GM18502 (cell line): ENCODE results near the gene ST3GAL3.

Experiments used
- ATAC-seq: cut with Tn5 transposase; IDR thresholded peaks from one replicate; pipeline ENCODE4 v1.9.1; 2021; ENCODE audit warnings: mild to moderate bottlenecking; ENCODE audit not compliant: unreplicated experiment, poor library complexity

The ST3GAL3 gene

DNA sequence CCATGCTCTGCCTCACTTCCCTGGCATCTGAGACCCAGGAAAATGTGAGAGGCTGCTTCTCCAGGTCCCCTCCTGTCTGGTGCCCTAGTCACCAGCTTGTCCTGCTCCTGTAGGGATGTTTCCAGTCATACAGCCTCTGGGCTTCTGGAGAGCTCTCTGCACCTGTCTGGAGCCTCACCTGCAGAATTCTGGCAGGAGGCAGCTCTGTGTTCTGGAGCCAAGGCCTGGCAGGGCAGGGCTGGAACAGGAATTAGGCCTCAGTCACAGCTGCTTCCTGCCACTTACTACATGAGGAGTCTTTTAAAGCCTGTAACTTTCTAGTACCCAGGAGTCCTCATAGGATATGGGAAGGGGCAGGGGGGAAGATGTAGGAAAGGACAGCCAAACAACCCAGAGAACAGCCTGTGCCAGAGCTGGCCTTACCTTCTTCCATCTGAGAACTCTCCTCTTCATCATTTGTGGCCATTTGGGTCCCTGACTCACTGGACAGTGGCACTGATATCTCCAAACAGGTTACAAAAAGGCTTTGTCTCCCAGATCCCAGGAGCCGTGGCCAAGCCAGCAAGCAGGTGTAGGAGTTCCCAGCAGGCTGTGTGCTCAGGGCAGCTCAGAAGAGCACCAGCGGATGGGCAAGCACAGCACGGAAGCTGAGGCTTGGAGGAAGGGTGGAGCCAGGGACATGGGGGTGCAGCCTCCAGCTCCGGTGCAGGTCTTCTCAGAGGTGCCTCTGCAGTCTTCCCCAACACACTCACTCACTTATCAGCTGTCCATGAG is 194.9 kb downstream of the ST3GAL3 start:
- no peak for ATAC-seq

- no peak for ATAC-seq
These were observed 197.6 kb downstream of the ST3GAL3 start for GRCh38 chr1:43904660-43905551.

DNA sequence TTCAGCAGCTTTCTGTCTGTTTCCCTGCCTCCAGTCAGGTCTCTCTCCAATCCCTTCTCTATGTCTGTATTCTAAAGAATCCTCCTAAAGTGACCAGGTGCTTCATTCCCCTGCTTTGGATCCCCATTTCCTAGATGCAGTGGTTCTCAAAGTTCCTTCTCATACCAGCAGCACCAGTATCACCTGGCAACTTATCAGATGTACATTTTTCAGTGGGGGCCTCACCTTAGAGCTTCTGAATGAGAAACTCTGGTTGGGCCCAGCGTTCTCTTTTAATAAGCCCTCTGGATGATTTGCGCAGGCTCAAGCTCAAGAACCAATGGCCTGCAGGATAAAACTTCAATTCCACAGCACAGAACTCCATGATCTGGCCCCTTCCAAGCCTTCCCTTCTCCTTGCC is 200.9 kb downstream of the ST3GAL3 start:
- no peak for ATAC-seq

DNA sequence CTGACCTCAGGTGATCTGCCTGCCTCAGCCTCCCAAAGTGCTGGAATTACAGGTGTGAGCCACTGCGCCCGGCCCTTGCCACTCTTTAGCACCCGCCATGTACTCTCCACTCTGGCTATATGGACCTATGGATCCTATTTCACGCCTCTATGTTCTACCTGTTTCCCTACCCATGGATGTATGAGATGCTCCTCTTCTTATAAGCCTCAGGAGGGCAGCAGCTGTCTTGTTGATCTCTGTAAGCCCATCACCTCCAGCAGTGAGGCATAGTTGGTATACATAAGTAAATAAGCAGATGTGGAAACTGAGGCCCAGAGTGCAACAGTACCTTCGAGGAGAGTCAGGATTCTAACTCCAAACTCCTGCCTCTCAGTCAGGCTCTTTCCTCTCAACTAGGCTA is 201.5 kb downstream of the ST3GAL3 start:
- no peak for ATAC-seq

- no peak for ATAC-seq
These were observed 203.0 kb downstream of the ST3GAL3 start for GRCh38 chr1:43910343-43910742.

DNA sequence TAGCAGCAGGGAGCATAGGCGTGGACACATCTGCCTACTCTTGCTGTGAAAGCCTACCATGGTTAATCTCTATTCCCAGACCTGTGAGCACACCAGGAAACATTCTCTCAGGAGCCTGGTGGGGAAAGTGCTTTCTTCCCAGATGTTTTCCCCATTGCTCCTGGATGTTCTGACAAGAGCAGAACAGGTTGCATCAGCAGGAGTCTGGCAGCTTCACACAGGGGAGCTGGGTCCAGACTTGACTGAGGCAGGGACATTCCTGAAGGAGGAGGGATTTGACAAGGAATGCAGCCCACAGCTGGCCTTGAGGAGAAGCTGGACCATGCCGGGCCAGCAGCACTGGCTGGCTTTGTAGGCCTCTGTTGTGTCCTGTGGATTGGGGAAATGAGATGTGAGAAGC is 205.3 kb downstream of the ST3GAL3 start:
- no peak for ATAC-seq

DNA sequence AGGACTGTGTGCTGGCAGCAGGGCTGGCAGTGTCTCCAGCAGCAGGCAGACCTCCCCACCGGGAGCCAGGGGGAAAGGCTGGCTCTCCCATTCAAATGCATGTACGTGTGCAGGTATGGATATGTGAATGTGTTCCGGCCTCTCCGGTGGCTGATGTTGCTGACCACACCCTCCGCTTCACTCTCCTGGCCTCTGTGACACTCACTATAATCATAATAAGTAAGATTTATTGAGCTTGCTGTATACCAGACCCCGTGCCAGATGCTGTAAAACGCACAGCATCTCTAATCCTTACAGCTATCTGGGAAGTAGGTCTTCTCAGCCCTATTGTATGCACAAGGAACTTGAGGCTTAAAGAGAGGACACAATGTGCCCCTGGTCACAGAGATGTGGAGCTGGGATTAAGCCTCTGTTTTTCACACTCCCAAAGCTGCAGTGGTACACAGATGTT is 205.7 kb downstream of the ST3GAL3 start:
- ATAC-seq, result no peak

GRCh38 chr1:43913666-43914360 is 206.5 kb downstream of the ST3GAL3 start:
- ATAC-seq, result no peak

GRCh38 chr1:43914576-43915525 is 207.5 kb downstream of the ST3GAL3 start:
- no peak for ATAC-seq

GRCh38 chr1:43919906-43920305 is 212.6 kb downstream of the ST3GAL3 start:
- no peak for ATAC-seq

- no peak for ATAC-seq
These were observed 213.7 kb downstream of the ST3GAL3 start for GRCh38 chr1:43921022-43921421.

DNA sequence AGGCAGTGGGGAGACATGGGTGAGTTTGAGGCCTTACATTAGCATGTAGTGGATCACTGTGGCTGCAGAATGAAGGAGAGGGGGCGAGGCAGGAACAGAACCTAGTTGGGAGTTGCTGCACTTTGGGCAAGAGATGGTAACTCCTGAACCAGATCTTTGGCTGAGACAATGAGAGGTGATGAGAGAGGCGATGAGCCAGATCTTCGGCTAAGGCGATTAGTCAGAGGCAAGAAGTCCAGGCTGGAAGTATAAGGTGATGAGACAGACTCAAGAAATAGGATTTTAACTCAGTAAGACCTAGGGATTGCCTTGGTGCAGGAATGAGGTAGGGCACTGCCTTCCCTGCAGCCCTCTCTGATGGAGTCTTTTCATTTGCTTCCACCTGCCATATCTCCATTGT is 217.2 kb downstream of the ST3GAL3 start:
- no peak for ATAC-seq

DNA sequence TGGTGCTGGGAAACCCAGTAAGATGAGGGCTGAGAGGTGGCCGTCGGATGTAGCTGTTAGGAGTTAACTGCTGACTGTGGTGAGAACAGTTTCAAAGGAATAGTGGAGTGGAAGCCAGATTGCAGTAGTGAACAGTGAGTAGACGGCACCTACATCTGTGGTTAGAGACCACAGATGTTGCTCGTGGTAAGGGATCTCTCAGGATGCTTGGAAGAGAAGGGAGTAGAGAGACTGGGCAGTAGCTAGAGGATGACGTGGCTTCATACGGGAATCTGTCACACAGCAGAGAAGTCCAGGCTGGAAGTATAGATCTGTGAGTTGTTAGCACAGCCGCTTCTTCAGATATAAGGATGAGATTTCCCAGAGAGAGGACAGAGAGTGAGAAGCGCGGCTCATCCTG is 218.5 kb downstream of the ST3GAL3 start:
- no peak for ATAC-seq

GRCh38 chr1:43930168-43930948 is 223.0 kb downstream of the ST3GAL3 start:
- ATAC-seq, result no peak

DNA sequence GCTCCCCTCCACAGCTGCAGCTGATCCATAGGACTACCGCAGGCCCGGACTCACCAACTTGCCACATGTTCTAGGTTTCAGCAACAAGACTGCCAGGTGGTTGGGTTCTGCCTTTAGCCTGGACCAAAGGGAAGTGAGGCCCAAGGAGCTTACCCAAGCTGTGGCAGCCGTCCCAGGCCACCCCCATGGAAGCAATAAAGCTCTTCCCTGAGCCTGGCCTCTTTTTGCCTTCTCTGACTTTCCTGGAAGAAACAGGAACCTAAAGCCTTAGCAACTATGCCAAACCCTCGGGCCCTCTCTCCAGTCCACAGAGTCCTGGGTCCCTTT is 223.6 kb downstream of the ST3GAL3 start:
- no peak for ATAC-seq

GRCh38 chr1:43931711-43932660 is 224.7 kb downstream of the ST3GAL3 start:
- no peak for ATAC-seq

DNA sequence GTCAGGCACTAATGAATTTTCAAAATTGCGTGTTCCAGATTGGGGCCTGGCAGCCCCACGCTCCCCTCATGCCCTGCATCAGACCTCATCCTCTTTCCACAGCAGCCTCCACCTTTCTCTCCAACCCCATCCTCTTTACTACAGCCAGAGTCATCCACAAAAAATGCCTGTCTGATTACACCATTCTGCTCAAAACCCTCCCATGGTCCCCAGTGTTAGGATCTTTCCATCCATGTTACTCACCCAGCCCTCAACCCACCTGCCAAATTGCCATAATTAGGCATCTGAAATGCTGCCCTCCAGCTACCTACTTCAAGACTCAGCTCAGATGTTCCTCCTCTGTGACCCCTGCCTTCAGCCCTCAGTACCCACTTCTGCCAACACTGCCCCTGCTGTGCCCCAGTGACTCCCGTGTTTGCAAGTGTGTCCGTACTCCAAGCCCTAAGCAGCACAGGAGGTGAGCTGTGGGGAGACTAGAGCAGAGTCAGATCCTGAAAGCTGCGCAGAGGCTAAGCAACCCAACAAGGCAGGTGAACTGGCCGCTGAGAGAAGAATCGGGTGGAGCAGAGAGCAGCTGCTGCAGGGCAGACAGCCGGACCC is 225.6 kb downstream of the ST3GAL3 start:
- no peak for ATAC-seq
